ENCODE results near the gene BCAS4.

BCAS4 gene

DNA sequence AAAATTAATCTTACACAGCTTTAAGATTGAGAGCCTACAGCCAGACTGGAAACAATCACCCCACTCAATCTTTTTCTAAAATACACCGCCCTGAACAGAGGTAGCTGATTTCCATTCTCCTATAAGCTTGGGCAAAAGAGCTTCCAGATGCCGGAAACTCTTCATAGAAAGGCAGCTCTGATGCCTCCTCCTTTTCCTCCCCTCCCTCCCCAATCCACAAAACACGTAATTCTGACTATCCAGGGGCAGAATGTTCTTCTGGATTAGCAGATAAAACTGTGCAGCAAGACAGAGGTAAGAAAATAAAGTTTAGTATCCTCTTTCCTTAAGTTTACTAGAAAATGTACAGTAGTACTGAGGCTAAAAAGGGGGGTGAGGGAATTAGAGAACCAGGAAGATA, 120.6 kb downstream of the BCAS4 start:
- Histone ChIP-seq H4K20me1 (ENCODE audit: insufficient read depth, low read length) (peaks cover 96% of the 10 kb centered on the region), H3K36me3 (ENCODE audit: insufficient read depth, low read length) (peaks cover 87% of the 10 kb centered on the region), H3K4me3 (ENCODE audit: low read depth in 1 of 2, low read length in 2 of 2) (no peak overlapping the region), H3K27me3 (ENCODE audit: insufficient read depth, low read length, poor library complexity) (no peaks in the 10 kb centered on the region), H2AFZ (ENCODE audit: low read depth, low read length) (no peak overlapping the region), H3K79me2 (ENCODE audit: insufficient read depth, low read length) (peaks cover 100% of the 10 kb centered on the region), H3K4me1 (ENCODE audit: insufficient read depth, low read length) (peaks cover 4% of the 10 kb centered on the region; the same call in 1 of the 2 replicates), H3K27ac (ENCODE audit: low read length) (no peak overlapping the region), H3K9me3 (ENCODE audit: insufficient read depth, low read length, severe bottlenecking) (no peaks in the 10 kb centered on the region), H3K4me2 (ENCODE audit: insufficient read depth, low read length) (no peak overlapping the region), H3K9ac (ENCODE audit: low read depth, low read length) (no peak overlapping the region)
- TF ChIP-seq, protein P1, sequence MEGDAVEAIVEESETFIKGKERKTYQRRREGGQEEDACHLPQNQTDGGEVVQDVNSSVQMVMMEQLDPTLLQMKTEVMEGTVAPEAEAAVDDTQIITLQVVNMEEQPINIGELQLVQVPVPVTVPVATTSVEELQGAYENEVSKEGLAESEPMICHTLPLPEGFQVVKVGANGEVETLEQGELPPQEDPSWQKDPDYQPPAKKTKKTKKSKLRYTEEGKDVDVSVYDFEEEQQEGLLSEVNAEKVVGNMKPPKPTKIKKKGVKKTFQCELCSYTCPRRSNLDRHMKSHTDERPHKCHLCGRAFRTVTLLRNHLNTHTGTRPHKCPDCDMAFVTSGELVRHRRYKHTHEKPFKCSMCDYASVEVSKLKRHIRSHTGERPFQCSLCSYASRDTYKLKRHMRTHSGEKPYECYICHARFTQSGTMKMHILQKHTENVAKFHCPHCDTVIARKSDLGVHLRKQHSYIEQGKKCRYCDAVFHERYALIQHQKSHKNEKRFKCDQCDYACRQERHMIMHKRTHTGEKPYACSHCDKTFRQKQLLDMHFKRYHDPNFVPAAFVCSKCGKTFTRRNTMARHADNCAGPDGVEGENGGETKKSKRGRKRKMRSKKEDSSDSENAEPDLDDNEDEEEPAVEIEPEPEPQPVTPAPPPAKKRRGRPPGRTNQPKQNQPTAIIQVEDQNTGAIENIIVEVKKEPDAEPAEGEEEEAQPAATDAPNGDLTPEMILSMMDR (IDR thresholded peaks at IDR 0.05; ENCODE audit: borderline replicate concordance, extremely low read depth, low read length, poor library complexity, severe bottlenecking) = no peak
- TF ChIP-seq EZH2 (IDR thresholded peaks at IDR 0.05; ENCODE audit: borderline replicate concordance, low read depth, low read length, severe bottlenecking) = no peak
- no peak for ATAC-seq (ENCODE audit: insufficient read depth, low read depth)
- DNase-seq = no peak

DNA sequence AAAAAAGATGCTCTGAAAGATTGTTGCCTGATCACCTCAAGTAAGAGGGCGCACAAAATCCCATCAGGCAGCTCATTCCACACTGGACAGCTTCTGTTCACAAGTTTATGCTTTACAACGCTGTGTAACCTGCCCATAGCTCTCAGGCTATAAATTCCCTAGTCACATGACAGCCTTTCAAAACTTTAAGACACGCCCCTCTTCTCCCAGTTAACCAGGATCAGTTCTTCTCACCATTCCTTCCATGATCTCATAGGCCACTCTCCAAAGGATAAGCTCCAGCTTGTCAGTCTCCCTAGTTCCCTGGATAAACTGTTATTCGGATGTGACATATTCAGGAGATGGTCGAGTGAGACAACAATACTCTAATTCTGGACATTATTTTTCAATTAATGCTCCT, 121.4 kb downstream of the BCAS4 start:
- H3K4me3 ChIP-seq (ENCODE audit: low read depth in 1 of 2, low read length in 2 of 2) = no peak overlapping the region
- no peak overlapping the region for H3K9ac ChIP-seq (ENCODE audit: low read depth, low read length)
- H3K4me2 ChIP-seq (ENCODE audit: insufficient read depth, low read length) = no peak overlapping the region
- H3K79me2 ChIP-seq (ENCODE audit: insufficient read depth, low read length) = peaks cover 100% of the 10 kb centered on the region
- H3K9me3 ChIP-seq (ENCODE audit: insufficient read depth, low read length, severe bottlenecking) = no peaks in the 10 kb centered on the region
- peaks cover 96% of the 10 kb centered on the region for H4K20me1 ChIP-seq (ENCODE audit: insufficient read depth, low read length)
- no peak overlapping the region for H3K27ac ChIP-seq (ENCODE audit: low read length)
- TF ChIP-seq EZH2 (IDR thresholded peaks at IDR 0.05; ENCODE audit: borderline replicate concordance, low read depth, low read length, severe bottlenecking) = no peak
- TF ChIP-seq, protein P1 (IDR thresholded peaks at IDR 0.05; ENCODE audit: borderline replicate concordance, extremely low read depth, low read length, poor library complexity, severe bottlenecking) = no peak
- DNase-seq (no peak), ATAC-seq (ENCODE audit: insufficient read depth, low read depth) (no peak)
- H3K27me3 ChIP-seq (ENCODE audit: insufficient read depth, low read length, poor library complexity) = no peaks in the 10 kb centered on the region
- H3K36me3 ChIP-seq (ENCODE audit: insufficient read depth, low read length) = peaks cover 86% of the 10 kb centered on the region
- no peak overlapping the region for H2AFZ ChIP-seq (ENCODE audit: low read depth, low read length)
- peaks cover 4% of the 10 kb centered on the region; the same call in 1 of the 2 replicates for H3K4me1 ChIP-seq (ENCODE audit: insufficient read depth, low read length)

DNA sequence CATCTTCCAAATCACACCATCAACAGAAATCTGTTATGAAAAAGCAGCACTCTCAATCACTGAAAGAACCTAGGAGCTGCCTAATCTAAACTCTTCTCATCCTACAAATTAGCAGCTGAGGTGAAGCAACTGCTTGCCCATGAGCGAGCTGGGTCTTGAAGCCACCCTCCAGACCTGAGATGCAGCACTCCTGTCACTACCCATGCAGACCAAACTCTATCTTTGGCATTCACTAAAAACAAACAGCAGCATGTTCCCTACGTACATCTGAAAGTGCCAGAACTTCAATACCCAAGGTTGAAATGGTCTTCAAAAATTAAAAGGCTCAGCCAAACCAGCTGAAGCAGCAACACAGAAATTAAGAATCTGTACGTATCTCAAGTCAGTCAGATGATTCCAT, 122.1 kb downstream of the BCAS4 start:
- DNase-seq = no peak
- Histone ChIP-seq H3K4me3 (ENCODE audit: low read depth in 1 of 2, low read length in 2 of 2) (no peak overlapping the region), H3K27ac (ENCODE audit: low read length) (no peak overlapping the region), H3K27me3 (ENCODE audit: insufficient read depth, low read length, poor library complexity) (no peaks in the 10 kb centered on the region), H3K36me3 (ENCODE audit: insufficient read depth, low read length) (peaks cover 81% of the 10 kb centered on the region), H3K4me1 (ENCODE audit: insufficient read depth, low read length) (peaks cover 4% of the 10 kb centered on the region; the same call in 1 of the 2 replicates), H4K20me1 (ENCODE audit: insufficient read depth, low read length) (peaks cover 96% of the 10 kb centered on the region), H3K9ac (ENCODE audit: low read depth, low read length) (no peak overlapping the region), H2AFZ (ENCODE audit: low read depth, low read length) (no peak overlapping the region), H3K79me2 (ENCODE audit: insufficient read depth, low read length) (peaks cover 100% of the 10 kb centered on the region), H3K9me3 (ENCODE audit: insufficient read depth, low read length, severe bottlenecking) (no peaks in the 10 kb centered on the region), H3K4me2 (ENCODE audit: insufficient read depth, low read length) (no peak overlapping the region)
- TF ChIP-seq EZH2 (IDR thresholded peaks at IDR 0.05; ENCODE audit: borderline replicate concordance, low read depth, low read length, severe bottlenecking) = no peak
- TF ChIP-seq, protein P1 (IDR thresholded peaks at IDR 0.05; ENCODE audit: borderline replicate concordance, extremely low read depth, low read length, poor library complexity, severe bottlenecking) = no peak
- ATAC-seq (ENCODE audit: insufficient read depth, low read depth) = no peak

DNA sequence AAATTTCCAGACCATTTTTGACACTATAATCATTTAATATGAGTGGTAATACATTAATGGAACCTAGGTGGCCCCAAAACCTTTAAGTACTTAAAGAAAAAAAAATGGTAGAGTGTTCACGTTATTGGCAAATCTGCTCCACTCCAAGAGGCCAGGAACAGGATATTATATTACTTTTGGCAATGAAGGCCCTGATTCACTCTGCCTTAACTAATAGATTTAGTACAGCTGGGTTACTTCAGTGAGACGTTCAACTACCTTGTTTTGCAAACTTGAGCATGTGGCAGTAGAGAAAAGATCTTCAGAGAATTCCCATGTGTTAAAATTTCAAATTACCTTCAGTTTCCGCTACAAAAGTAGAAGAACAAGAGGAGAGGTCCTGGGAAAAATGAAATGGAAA, 123.5 kb downstream of the BCAS4 start:
- DNase-seq = no peak

More for the DNA sequence above, 123.5 kb downstream of the BCAS4 start:
- TF ChIP-seq, protein P1 (IDR thresholded peaks at IDR 0.05; ENCODE audit: borderline replicate concordance, extremely low read depth, low read length, poor library complexity, severe bottlenecking) = no peak
- TF ChIP-seq EZH2 (IDR thresholded peaks at IDR 0.05; ENCODE audit: borderline replicate concordance, low read depth, low read length, severe bottlenecking) = no peak
- Histone ChIP-seq H2AFZ (ENCODE audit: low read depth, low read length) (no peak overlapping the region), H3K4me3 (ENCODE audit: low read depth in 1 of 2, low read length in 2 of 2) (no peak overlapping the region), H3K4me2 (ENCODE audit: insufficient read depth, low read length) (no peak overlapping the region), H3K9me3 (ENCODE audit: insufficient read depth, low read length, severe bottlenecking) (no peaks in the 10 kb centered on the region), H3K27me3 (ENCODE audit: insufficient read depth, low read length, poor library complexity) (no peaks in the 10 kb centered on the region), H3K79me2 (ENCODE audit: insufficient read depth, low read length) (peaks cover 100% of the 10 kb centered on the region), H3K4me1 (ENCODE audit: insufficient read depth, low read length) (peaks cover 7% of the 10 kb centered on the region; the same call in 1 of the 2 replicates), H4K20me1 (ENCODE audit: insufficient read depth, low read length) (peaks cover 97% of the 10 kb centered on the region), H3K27ac (ENCODE audit: low read length) (no peak overlapping the region), H3K36me3 (ENCODE audit: insufficient read depth, low read length) (peaks cover 83% of the 10 kb centered on the region), H3K9ac (ENCODE audit: low read depth, low read length) (no peak overlapping the region)
- no peak for ATAC-seq (ENCODE audit: insufficient read depth, low read depth)

All from DND-41 (cell line).